ENCODE measurements around the gene PUS7L.

PUS7L gene

GRCh38 chr12:43669373-43669772 is 89.2 kb downstream of the PUS7L start:
- no peaks in the 10 kb centered on the region for H3K9me3 Mint-ChIP-seq
- no peak overlapping the region for H3K27ac Mint-ChIP-seq
- H3K4me1 Mint-ChIP-seq: no peaks in the 10 kb centered on the region
- peaks cover 11% of the 10 kb centered on the region for H3K27me3 Mint-ChIP-seq
- DNase-seq: no peak
- H3K4me3 Mint-ChIP-seq: no peak overlapping the region
- H3K36me3 Mint-ChIP-seq: no peaks in the 10 kb centered on the region
- CTCF ChIA-PET: interaction anchor here (0.7 kb wide), 1 partner anchor 213 kb away, joined by 3 read pairs; no protein-coding TSS in a partner anchor
